Stimulated activated CD4-positive, alpha-beta T cell treated with anti-CD3 and anti-CD28 coated beads, TNF-alpha, amount 100 ng/mL, for 48 hours (primary cell): ENCODE measurements around the gene EIF4G2.
"Not testable (repeated sequence)": the region's sequence is repeated elsewhere in the genome, so short reads cannot be mapped to it uniquely, and the experiment has no call there.

Source experiments
- DNase-seq, 3 donors: peaks; one replicate each; pipeline ENCODE4 v3.0.0-alpha.2; 2020; ENCODE audit warnings: low read depth in 3 of 3

Gene EIF4G2

DNA sequence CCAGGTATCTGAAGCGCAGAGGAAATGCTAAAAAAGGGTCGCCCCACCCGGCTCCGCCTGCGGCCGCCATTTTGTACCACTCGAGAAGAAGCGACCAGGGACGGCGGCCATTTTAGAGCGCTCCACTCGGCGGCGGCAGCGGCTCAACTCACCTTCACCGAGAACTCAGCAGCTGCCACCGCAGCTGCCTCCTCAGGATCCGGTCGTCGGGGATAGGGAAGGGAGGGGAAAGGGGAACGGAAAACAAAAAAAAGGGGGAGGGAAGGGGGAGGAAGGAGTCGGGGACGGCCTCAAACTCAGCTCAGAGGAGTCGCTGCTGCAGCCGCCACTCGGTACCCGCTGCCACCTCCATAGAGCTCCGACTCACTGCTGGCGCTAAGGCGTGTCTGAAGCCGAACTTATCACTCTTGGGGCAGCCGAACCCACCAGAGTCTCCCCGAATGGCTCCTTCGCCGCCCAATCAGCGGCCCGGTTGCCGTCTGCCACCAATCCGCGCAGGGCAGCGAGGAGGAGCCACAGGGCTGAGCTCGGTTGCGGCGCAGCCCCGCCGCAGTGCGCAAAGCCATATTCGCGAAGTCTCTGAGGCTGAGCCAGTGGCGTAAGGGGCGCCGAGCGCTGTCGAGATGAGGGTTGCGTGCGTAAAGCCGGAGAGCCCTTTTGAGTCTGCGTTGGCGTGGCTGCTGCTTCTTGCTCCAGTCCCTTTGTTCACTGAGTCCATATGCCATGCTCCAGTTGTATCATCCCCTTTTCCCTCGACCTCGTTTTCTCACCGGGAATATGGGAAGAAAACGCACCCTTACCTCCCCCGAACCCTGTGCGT is at the start of gene EIF4G2:
TSS of gene EIF4G2 (minus strand) at position 374 of the 820 bp plus-strand sequence.
- DNase-seq, result peak; percentile 91 to 97 (median 94)

- peak; percentile 87 to 94 (median 89) for DNase-seq
These were observed 49.1 kb upstream of the EIF4G2 start, which contains the start of gene ZBED5 for GRCh38 chr11:10857709-10858438. Gene ZBED5, minus strand, starts transcription at chr11:10858053. Its CDS starts 3,108 bp downstream, at chr11:10854945.

DNA sequence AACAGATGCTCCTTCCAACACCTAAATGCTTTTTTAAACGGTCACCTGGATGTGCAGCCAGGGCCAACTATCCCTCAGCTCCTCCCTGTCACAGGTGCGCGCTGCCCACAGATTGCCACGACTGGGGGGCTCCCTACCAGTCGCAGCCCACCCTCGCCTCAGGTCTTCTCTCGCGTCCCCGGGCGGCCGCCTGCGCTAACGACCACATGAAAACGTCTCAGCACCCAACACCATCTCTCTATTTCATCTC is 48.7 kb upstream of the EIF4G2 start:
- no peak for DNase-seq

GRCh38 chr11:10856689-10857458 is 48.1 kb upstream of the EIF4G2 start:
- DNase-seq, result peak in 2 of 3 donors; percentile 3 to 7

DNA sequence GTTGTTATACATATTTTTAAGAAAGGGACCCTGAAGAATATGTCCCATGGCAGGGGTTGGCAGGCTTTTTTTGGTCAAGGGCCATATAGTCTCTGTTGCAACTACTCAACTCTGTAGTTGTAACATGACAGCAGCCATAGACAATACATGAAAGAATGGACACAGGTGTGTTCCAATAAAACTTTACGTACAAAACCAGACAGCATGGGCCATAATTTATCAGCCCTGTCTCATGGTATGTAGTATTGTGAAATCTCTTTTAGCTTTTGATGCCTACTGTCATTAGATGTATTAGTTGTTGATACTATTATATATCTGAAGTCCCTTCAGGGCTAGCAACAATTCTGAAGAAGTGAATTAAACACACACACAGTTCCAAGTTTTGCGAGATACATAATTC is 46.6 kb upstream of the EIF4G2 start:
- DNase-seq, result no peak

GRCh38 chr11:10847960-10848860 is 39.5 kb upstream of the EIF4G2 start:
- no peak for DNase-seq

GRCh38 chr11:10846660-10847059 is 37.9 kb upstream of the EIF4G2 start:
- DNase-seq, result no peak

- no peak for DNase-seq
These were observed 36.9 kb upstream of the EIF4G2 start for GRCh38 chr11:10845589-10845988.

GRCh38 chr11:10844796-10845195 is 36.1 kb upstream of the EIF4G2 start:
- DNase-seq, result no peak

DNA sequence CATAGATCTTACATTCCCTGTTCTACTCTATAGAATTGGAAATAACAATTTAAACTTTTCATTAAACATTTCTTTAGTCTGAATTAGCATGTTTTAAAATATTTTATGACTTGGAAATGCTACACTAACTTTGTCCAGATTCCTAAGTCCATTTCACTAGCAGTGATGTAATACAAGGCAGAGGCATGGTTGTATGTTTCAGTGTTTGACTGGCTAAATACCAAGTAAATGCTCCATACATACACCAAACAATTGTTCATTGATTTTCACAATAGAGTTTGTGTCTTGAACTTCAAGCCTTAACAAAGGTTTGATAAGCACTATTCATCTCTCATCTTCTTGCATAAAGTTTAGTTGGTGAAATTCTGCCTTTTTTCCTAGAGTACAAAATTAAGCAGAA is 35.6 kb upstream of the EIF4G2 start:
- no peak for DNase-seq

- no peak for DNase-seq
These were observed 30.2 kb upstream of the EIF4G2 start for GRCh38 chr11:10838881-10839280.

DNA sequence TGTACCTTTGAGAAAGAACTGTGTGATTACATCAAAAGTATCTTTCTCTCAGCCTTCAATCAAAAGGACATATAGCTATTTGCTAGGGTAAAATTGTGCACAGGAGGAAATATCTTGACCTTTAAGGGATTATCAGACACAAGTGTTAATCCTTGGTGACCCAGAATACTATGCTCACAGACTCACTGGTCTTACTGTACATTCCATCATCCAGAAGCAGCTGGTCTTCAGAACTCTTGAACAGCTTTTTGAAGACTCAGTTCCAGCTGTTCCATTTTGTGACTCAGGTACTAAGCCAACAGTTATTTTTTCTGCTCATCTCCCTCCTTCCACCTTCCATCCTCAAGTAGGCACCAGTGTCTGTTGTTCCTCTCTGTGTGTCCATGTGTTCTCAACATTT is 29.4 kb upstream of the EIF4G2 start:
- no peak for DNase-seq

- not testable (repeated sequence) for DNase-seq
These were observed 28.2 kb upstream of the EIF4G2 start for GRCh38 chr11:10836884-10837283.

- no peak for DNase-seq
These were observed 20.4 kb upstream of the EIF4G2 start for GRCh38 chr11:10829139-10829538.

DNA sequence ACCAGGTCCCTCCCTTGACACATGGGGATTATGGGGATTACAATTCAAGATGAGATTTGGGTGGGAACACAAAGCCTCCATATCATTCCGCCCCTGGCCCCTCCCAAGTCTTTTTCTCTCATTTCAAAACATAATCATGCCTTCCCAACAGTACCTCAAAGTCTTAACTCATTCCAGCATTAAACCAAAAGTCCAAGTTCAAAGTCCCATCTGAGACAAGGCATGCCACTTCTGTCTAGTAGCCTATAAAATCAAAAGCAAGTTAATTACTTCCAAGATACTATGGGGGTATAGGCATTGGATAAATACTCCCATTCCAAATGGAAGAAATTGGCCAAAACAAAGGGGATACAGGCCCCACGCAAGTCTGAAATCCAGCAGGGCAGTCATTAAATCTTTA is 19.7 kb upstream of the EIF4G2 start:
- no peak for DNase-seq

DNA sequence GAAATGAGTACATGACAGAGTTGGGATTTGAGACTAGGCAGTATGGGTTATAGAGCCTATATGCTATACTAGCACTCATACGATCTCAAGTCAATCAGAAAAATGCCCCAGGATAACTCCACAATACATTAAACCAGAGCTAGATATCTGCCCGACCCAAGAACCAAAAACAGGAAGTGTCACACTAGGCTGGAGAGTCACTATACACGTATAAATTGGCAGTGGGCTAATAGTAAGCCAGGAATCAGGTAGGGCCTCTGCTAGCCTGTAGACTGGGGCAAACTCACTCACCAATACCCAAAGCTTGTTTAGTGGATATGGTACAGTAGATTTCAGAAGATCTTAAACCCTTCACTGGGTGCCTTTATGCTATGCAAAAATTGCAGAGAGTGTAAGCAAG is 16.2 kb upstream of the EIF4G2 start:
- no peak for DNase-seq

DNA sequence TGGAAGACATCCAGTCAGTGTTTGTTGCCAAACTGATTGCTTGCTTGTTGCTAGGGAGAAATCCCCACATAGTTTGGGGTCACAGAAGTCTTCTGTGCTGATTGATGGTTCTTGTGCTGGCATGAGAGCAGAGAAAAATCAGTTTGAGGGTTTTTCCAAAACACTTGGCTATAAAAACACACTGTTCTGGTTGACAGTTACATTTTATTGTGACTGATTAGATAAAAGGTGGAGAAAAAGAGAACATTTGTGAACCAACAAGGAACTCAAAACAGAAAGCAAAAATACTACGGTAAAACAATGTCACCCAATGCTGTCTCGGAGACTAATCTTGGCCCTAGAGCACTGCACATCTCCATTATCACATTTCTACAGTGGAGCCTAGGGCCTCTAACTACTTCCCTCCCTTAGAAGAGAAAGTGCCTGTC is 14.4 kb upstream of the EIF4G2 start:
- no peak for DNase-seq

DNA sequence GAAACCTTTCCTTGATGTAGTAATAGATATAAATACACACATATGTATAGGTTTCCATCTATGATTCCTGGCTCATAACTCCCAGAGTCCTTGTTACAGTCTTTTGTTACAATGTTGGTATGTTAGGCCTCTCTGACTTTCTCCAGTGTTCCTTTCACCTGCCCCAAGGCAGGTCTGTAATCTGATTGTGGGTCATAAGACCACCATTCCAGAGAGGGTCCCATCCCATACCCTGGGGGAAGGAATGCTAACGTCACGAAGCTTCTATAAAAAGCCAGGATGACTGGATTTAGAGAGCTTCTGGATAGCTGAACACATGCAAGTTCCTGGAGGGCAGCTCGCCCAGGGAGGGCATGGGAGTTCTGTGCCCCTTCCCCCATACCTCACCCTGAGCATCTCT is 13.8 kb upstream of the EIF4G2 start:
- not testable (repeated sequence) for DNase-seq

DNA sequence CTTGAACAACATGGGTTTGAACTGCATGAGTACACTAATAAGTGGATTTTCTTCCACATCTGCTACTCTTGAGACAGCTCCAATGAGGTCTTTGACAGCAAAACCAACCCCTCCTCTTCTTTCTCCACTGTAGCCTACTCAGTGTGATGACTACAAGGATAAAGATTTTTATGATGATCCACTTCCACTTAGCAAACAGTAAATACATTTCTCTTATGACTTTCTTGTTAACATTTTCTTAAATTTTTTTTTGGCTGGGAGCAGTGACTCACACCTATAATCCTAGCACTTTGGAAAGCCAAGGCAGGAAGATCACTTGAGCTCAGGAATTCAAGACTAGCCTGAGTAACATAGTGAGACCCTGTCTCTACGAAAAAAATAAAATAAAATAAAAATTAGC is 9.9 kb upstream of the EIF4G2 start:
- DNase-seq, result no peak

GRCh38 chr11:10813945-10814344 is 5.2 kb upstream of the EIF4G2 start:
- no peak for DNase-seq

DNA sequence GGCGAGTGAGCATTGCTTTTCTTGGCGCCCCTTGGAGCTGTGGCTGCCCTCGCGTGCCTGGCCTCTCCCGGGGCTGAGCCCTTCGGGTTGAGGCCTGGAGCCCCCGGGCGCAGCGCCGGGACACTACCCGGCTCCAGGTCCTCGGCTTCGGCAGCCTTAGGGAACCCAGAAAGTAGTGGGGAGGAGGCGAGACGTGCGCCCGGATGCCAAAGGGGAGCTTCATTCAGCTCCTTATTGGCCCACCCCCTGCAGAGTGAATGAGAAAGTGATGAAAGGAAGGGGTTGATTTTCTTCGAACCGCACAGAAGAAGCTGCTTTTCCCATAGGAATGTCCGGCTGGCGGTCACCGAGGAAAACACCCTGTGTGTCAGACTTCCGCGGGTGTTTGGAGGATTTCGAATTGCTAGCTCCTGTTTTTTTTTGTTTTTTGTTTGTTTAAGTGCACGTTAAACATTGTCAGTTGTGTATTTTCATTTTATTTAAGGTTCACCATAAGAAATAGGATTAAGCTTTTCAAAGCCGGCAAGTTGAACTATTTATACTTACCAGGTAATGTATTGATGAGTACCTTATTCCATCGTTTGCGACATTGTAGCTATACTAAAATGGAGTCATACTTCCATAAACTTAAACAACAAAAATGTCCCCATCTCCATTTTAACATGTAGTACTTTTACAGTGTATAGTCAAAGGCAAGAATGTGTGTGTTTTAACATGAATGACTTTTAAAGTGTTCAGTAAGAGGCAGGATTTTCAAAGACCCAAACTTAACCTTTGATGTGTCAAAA is 841 bp upstream of the EIF4G2 start:
- peak in 2 of 3 donors; percentile 12 to 33 for DNase-seq
